ENCODE data around the gene DDX20.

Gene DDX20

GRCh38 chr1:111778066-111778465 lies 22.4 kb downstream of the DDX20 start:
- in situ Hi-C loops (cut with HindIII; ENCODE audit: low sequenced_read_pairs) = no loop called here
- no peak for DNase-seq (ENCODE audit: low read depth, low spot score)
- no peak overlapping the region for H3K4me3 ChIP-seq (ENCODE audit: low read depth, low read length)
- TF ChIP-seq CTCF (IDR thresholded peaks at IDR 0.05; ENCODE audit: low read depth, low read length) = no peak

- no peak for DNase-seq (ENCODE audit: low read depth, low spot score)
- in situ Hi-C loops (cut with HindIII; ENCODE audit: low sequenced_read_pairs) = no loop called here
- TF ChIP-seq CTCF (IDR thresholded peaks at IDR 0.05; ENCODE audit: low read depth, low read length) = no peak
- no peak overlapping the region for H3K4me3 ChIP-seq (ENCODE audit: low read depth, low read length)
Measured at GRCh38 chr1:111778541-111779051, 22.9 kb downstream of the DDX20 start.

- in situ Hi-C loops (cut with HindIII; ENCODE audit: low sequenced_read_pairs) = no loop called here
- H3K4me3 ChIP-seq (ENCODE audit: low read depth, low read length) = no peak overlapping the region
- DNase-seq (ENCODE audit: low read depth, low spot score) = no peak
- no peak for TF ChIP-seq CTCF (IDR thresholded peaks at IDR 0.05; ENCODE audit: low read depth, low read length)
Measured at GRCh38 chr1:111779546-111779945, 23.8 kb downstream of the DDX20 start.

- no peak for DNase-seq (ENCODE audit: low read depth, low spot score)
- no peak for TF ChIP-seq CTCF (IDR thresholded peaks at IDR 0.05; ENCODE audit: low read depth, low read length)
- H3K4me3 ChIP-seq (ENCODE audit: low read depth, low read length) = no peak overlapping the region
- in situ Hi-C loops (cut with HindIII; ENCODE audit: low sequenced_read_pairs) = no loop called here
Measured at GRCh38 chr1:111784273-111784901, 28.7 kb downstream of the DDX20 start.

GRCh38 chr1:111786669-111787207 lies 31.0 kb downstream of the DDX20 start:
- in situ Hi-C loops (cut with HindIII; ENCODE audit: low sequenced_read_pairs) = no loop called here
- DNase-seq (ENCODE audit: low read depth, low spot score) = no peak
- no peak overlapping the region for H3K4me3 ChIP-seq (ENCODE audit: low read depth, low read length)
- TF ChIP-seq CTCF (IDR thresholded peaks at IDR 0.05; ENCODE audit: low read depth, low read length) = no peak

GRCh38 chr1:111789142-111789541 lies 33.4 kb downstream of the DDX20 start:
- no peak for TF ChIP-seq CTCF (IDR thresholded peaks at IDR 0.05; ENCODE audit: low read depth, low read length)
- DNase-seq (ENCODE audit: low read depth, low spot score) = no peak
- in situ Hi-C loops (cut with HindIII; ENCODE audit: low sequenced_read_pairs) = no loop called here
- no peak overlapping the region for H3K4me3 ChIP-seq (ENCODE audit: low read depth, low read length)

Data from astrocyte of the spinal cord (primary cell).